Mucosa of stomach (tissue), 1 donor: ENCODE measurements around the gene GTF2F2.

Experiments
- H3K27me3 ChIP-seq: one replicate; pipeline ENCODE4 v1.7.0; 2013; ENCODE audit warnings: mild to moderate bottlenecking, low read length; ENCODE audit not compliant: control insufficient read depth, insufficient read depth
- H3K36me3 ChIP-seq: one replicate; pipeline ENCODE4 v1.7.0; 2013; ENCODE audit warnings: low read length; ENCODE audit not compliant: control insufficient read depth, insufficient read depth
- H3K4me1 ChIP-seq: one replicate; pipeline ENCODE4 v1.7.0; 2013; ENCODE audit warnings: mild to moderate bottlenecking, low read length; ENCODE audit not compliant: control insufficient read depth, insufficient read depth
- H3K4me3 ChIP-seq: one replicate; pipeline ENCODE4 v1.7.0; 2013; ENCODE audit warnings: low read length
- H3K9ac ChIP-seq: one replicate; pipeline ENCODE4 v1.7.0; 2013; ENCODE audit warnings: mild to moderate bottlenecking, low read length, moderate library complexity
- H3K9me3 ChIP-seq: one replicate; pipeline ENCODE4 v1.7.0; 2013; ENCODE audit warnings: mild to moderate bottlenecking, low read length, moderate library complexity; ENCODE audit not compliant: control insufficient read depth
- donor health status: Pancreatic carcinoma.

The GTF2F2 gene

GRCh38 chr13:45119991-45120864 lies at the start of gene GTF2F2:
GTF2F2 (plus strand) TSS chr13:45120510; CDS start chr13:45120656, 146 bp downstream.
- Histone ChIP-seq H3K4me1 (peaks cover 6% of the 10 kb centered on the region), H3K9me3 (no peaks in the 10 kb centered on the region), H3K27me3 (no peaks in the 10 kb centered on the region), H3K9ac (peak within 1 kb of the TSS; percentile 81), H3K36me3 (no peaks in the 10 kb centered on the region), H3K4me3 (peak within 1 kb of the TSS; percentile 97)

- Histone ChIP-seq H3K9me3 (no peaks in the 10 kb centered on the region), H3K27me3 (no peaks in the 10 kb centered on the region), H3K9ac (no peak overlapping the region), H3K4me1 (no peaks in the 10 kb centered on the region), H3K4me3 (no peak overlapping the region), H3K36me3 (no peaks in the 10 kb centered on the region)
These were observed 46.5 kb upstream of the GTF2F2 start for GRCh38 chr13:45073809-45074208.

- no peaks in the 10 kb centered on the region for H3K36me3 ChIP-seq
- H3K9me3 ChIP-seq = no peaks in the 10 kb centered on the region
- no peaks in the 10 kb centered on the region for H3K27me3 ChIP-seq
- H3K9ac ChIP-seq = no peak overlapping the region
- H3K4me3 ChIP-seq = no peak overlapping the region
- H3K4me1 ChIP-seq = no peaks in the 10 kb centered on the region
These were observed 45.6 kb upstream of the GTF2F2 start for GRCh38 chr13:45074721-45075120.

- Histone ChIP-seq H3K9me3 (no peaks in the 10 kb centered on the region), H3K27me3 (no peaks in the 10 kb centered on the region), H3K9ac (no peak overlapping the region), H3K36me3 (no peaks in the 10 kb centered on the region), H3K4me1 (no peaks in the 10 kb centered on the region), H3K4me3 (no peak overlapping the region)
These were observed 42.3 kb upstream of the GTF2F2 start for GRCh38 chr13:45078003-45078402.

GRCh38 chr13:45082964-45083363 lies 37.3 kb upstream of the GTF2F2 start:
- H3K4me3 ChIP-seq = no peak overlapping the region
- H3K9ac ChIP-seq = no peak overlapping the region

GRCh38 chr13:45084515-45084914 lies 35.8 kb upstream of the GTF2F2 start:
- no peaks in the 10 kb centered on the region for H3K27me3 ChIP-seq
- H3K9ac ChIP-seq = no peak overlapping the region
- H3K9me3 ChIP-seq = no peaks in the 10 kb centered on the region
- H3K4me1 ChIP-seq = no peaks in the 10 kb centered on the region
- H3K36me3 ChIP-seq = no peaks in the 10 kb centered on the region
- no peak overlapping the region for H3K4me3 ChIP-seq

More at GRCh38 chr13:45082964-45083363, 37.3 kb upstream of the GTF2F2 start:
- H3K36me3 ChIP-seq = no peaks in the 10 kb centered on the region
- no peaks in the 10 kb centered on the region for H3K4me1 ChIP-seq
- no peaks in the 10 kb centered on the region for H3K27me3 ChIP-seq
- no peaks in the 10 kb centered on the region for H3K9me3 ChIP-seq

- Histone ChIP-seq H3K4me3 (no peak overlapping the region), H3K4me1 (no peaks in the 10 kb centered on the region), H3K9ac (no peak overlapping the region), H3K36me3 (no peaks in the 10 kb centered on the region), H3K9me3 (no peaks in the 10 kb centered on the region), H3K27me3 (no peaks in the 10 kb centered on the region)
These were observed 33.8 kb upstream of the GTF2F2 start for GRCh38 chr13:45086484-45086883.

- no peaks in the 10 kb centered on the region for H3K4me1 ChIP-seq
- no peaks in the 10 kb centered on the region for H3K9me3 ChIP-seq
- no peaks in the 10 kb centered on the region for H3K36me3 ChIP-seq
- H3K9ac ChIP-seq = no peak overlapping the region
- no peaks in the 10 kb centered on the region for H3K27me3 ChIP-seq
- H3K4me3 ChIP-seq = no peak overlapping the region
These were observed 27.6 kb upstream of the GTF2F2 start for GRCh38 chr13:45092663-45093062.

- H3K4me3 ChIP-seq = no peak overlapping the region
- H3K9ac ChIP-seq = no peak overlapping the region
- H3K4me1 ChIP-seq = no peaks in the 10 kb centered on the region
- H3K9me3 ChIP-seq = no peaks in the 10 kb centered on the region
- H3K36me3 ChIP-seq = no peaks in the 10 kb centered on the region
- H3K27me3 ChIP-seq = no peaks in the 10 kb centered on the region
These were observed 19.6 kb upstream of the GTF2F2 start for GRCh38 chr13:45100573-45101262.

GRCh38 chr13:45101327-45102018 lies 18.8 kb upstream of the GTF2F2 start:
- no peaks in the 10 kb centered on the region for H3K4me1 ChIP-seq
- H3K9ac ChIP-seq = no peak overlapping the region

GRCh38 chr13:45102136-45102507 lies 18.2 kb upstream of the GTF2F2 start:
- Histone ChIP-seq H3K4me3 (no peak overlapping the region), H3K36me3 (no peaks in the 10 kb centered on the region), H3K27me3 (no peaks in the 10 kb centered on the region), H3K4me1 (no peaks in the 10 kb centered on the region), H3K9ac (no peak overlapping the region), H3K9me3 (no peaks in the 10 kb centered on the region)

More at GRCh38 chr13:45101327-45102018, 18.8 kb upstream of the GTF2F2 start:
- Histone ChIP-seq H3K36me3 (no peaks in the 10 kb centered on the region), H3K9me3 (no peaks in the 10 kb centered on the region), H3K4me3 (no peak overlapping the region), H3K27me3 (no peaks in the 10 kb centered on the region)

- H3K4me3 ChIP-seq = no peak overlapping the region
- H3K36me3 ChIP-seq = no peaks in the 10 kb centered on the region
- no peak overlapping the region for H3K9ac ChIP-seq
- no peaks in the 10 kb centered on the region for H3K4me1 ChIP-seq
- H3K9me3 ChIP-seq = no peaks in the 10 kb centered on the region
- H3K27me3 ChIP-seq = no peaks in the 10 kb centered on the region
These were observed 16.9 kb upstream of the GTF2F2 start for GRCh38 chr13:45103449-45103848.
